KMS-11 (cell line): ENCODE data around the gene GPHA2.

Source experiments
- H2AFZ ChIP-seq: fragments of 200-600 bp; sonication (generic); 2 replicates; pipeline ENCODE4 v1.6.1; 2016; ENCODE audit warnings: antibody characterized with exemption, mixed run types, low read depth
- H3K27ac ChIP-seq: fragments of 200-600 bp; sonication (generic); 2 replicates; pipeline ENCODE4 v1.6.1; 2016; ENCODE audit warnings: mild to moderate bottlenecking, mixed run types
- H3K27me3 ChIP-seq: fragments of 200-600 bp; sonication (generic); 2 replicates; pipeline ENCODE4 v1.6.1; 2017; ENCODE audit warnings: mild to moderate bottlenecking, low read depth, mixed run types, moderate library complexity; ENCODE audit not compliant: insufficient read depth
- H3K36me3 ChIP-seq: fragments of 200-600 bp; sonication (generic); 2 replicates; pipeline ENCODE4 v1.6.1; 2017; ENCODE audit warnings: mild to moderate bottlenecking, mixed run types; ENCODE audit not compliant: insufficient read depth
- H3K4me1 ChIP-seq: fragments of 200-600 bp; sonication (generic); 2 replicates; pipeline ENCODE4 v1.6.1; 2016; ENCODE audit warnings: mild to moderate bottlenecking, low read depth, mixed run types; ENCODE audit not compliant: poor library complexity, severe bottlenecking
- H3K4me2 ChIP-seq: fragments of 200-600 bp; sonication (generic); 2 replicates; pipeline ENCODE4 v1.7.0; 2016; ENCODE audit warnings: mild to moderate bottlenecking, mixed run types
- H3K4me3 ChIP-seq: fragments of 200-600 bp; sonication (generic); IDR thresholded peaks from 2 replicates; pipeline ENCODE4 v1.6.1; 2017; ENCODE audit warnings: low read depth, low read length, mixed read lengths; ENCODE audit not compliant: insufficient read depth
- H3K79me2 ChIP-seq: fragments of 200-600 bp; sonication (generic); 2 replicates; pipeline ENCODE4 v1.6.1; 2016; ENCODE audit warnings: low read depth, mixed run types; ENCODE audit not compliant: insufficient read depth
- H3K9ac ChIP-seq: fragments of 200-600 bp; sonication (generic); 2 replicates; pipeline ENCODE4 v1.6.1; 2016; ENCODE audit warnings: mild to moderate bottlenecking, mixed run types
- H4K20me1 ChIP-seq: fragments of 200-600 bp; sonication (generic); 2 replicates; pipeline ENCODE4 v1.6.1; 2016; ENCODE audit warnings: mild to moderate bottlenecking, mixed run types; ENCODE audit not compliant: insufficient read depth
- CTCF ChIP-seq: fragments of 200-600 bp; sonication (generic); conservative IDR thresholded peaks from 2 replicates; pipeline ENCODE4 v1.6.1; 2017; ENCODE audit warnings: low read depth, mild to moderate bottlenecking, antibody characterized with exemption, low read length, moderate library complexity, mixed read lengths

The GPHA2 gene

GRCh38 chr11:64913171-64913727, 22.4 kb downstream of the GPHA2 start:
- no peaks in the 10 kb centered on the region for H3K27me3 ChIP-seq
- TF ChIP-seq CTCF = no peak
- H3K9ac ChIP-seq = no peak overlapping the region
- peaks cover 13% of the 10 kb centered on the region for H3K4me1 ChIP-seq
- H3K27ac ChIP-seq = no peak overlapping the region
- no peak overlapping the region for H2AFZ ChIP-seq
- no peak overlapping the region for H3K4me3 ChIP-seq
- no peaks in the 10 kb centered on the region for H4K20me1 ChIP-seq
- no peaks in the 10 kb centered on the region for H3K79me2 ChIP-seq
- H3K4me2 ChIP-seq = no peak overlapping the region
- no peaks in the 10 kb centered on the region for H3K36me3 ChIP-seq

DNA sequence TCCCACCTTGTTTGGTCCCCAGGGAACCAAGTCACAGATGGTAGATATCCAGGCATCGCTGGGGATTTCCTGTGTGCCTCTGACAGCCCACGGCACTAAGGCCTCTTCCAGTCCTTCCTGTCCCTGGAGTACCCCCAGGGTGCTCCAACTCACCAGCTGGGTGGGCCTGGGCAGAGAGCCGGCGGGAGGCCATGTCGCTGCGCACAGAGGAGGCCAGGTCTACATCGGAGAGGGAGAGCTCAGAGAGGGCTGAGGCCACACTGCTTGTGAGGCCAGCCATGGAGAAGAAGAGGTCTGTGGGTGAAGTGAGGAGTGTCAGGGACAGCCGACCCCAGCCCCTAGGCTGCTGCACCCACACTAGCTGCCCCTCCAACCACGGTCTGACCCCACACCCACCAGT, 24.0 kb downstream of the GPHA2 start:
- H3K27me3 ChIP-seq = no peaks in the 10 kb centered on the region
- no peak overlapping the region for H3K9ac ChIP-seq
- H3K4me3 ChIP-seq = no peak overlapping the region
- no peak overlapping the region for H3K27ac ChIP-seq
- H3K36me3 ChIP-seq = no peaks in the 10 kb centered on the region
- no peaks in the 10 kb centered on the region for H3K79me2 ChIP-seq
- no peak overlapping the region for H3K4me2 ChIP-seq
- H2AFZ ChIP-seq = no peak overlapping the region
- H4K20me1 ChIP-seq = no peaks in the 10 kb centered on the region
- TF ChIP-seq CTCF = no peak
- H3K4me1 ChIP-seq = peaks cover 6% of the 10 kb centered on the region

DNA sequence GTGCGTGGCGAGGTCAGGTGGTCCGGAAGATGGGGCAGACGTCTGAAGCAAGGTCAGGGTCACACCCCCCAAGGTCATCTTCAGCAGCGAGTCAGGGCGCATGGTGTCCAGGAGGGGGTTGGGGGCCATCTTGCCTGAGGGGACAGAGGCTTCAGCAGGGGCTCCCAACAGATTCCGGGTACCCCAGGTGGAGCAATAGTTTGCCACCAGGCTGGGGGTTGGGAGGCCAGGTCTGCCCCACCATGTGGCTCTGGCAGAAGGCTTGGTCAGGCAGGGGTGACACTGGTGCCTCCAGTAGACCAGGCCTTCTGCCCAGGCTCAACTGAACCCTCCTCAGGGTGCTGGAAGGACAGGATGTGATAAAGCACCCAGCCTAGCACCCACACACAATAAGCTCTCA, 24.6 kb downstream of the GPHA2 start:
- no peaks in the 10 kb centered on the region for H4K20me1 ChIP-seq
- H3K4me1 ChIP-seq = peaks cover 6% of the 10 kb centered on the region
- no peaks in the 10 kb centered on the region for H3K27me3 ChIP-seq
- no peak overlapping the region for H3K4me2 ChIP-seq
- H3K9ac ChIP-seq = no peak overlapping the region
- TF ChIP-seq CTCF = no peak
- no peak overlapping the region for H2AFZ ChIP-seq
- no peaks in the 10 kb centered on the region for H3K36me3 ChIP-seq
- H3K79me2 ChIP-seq = no peaks in the 10 kb centered on the region
- no peak overlapping the region for H3K27ac ChIP-seq
- no peak overlapping the region for H3K4me3 ChIP-seq

DNA sequence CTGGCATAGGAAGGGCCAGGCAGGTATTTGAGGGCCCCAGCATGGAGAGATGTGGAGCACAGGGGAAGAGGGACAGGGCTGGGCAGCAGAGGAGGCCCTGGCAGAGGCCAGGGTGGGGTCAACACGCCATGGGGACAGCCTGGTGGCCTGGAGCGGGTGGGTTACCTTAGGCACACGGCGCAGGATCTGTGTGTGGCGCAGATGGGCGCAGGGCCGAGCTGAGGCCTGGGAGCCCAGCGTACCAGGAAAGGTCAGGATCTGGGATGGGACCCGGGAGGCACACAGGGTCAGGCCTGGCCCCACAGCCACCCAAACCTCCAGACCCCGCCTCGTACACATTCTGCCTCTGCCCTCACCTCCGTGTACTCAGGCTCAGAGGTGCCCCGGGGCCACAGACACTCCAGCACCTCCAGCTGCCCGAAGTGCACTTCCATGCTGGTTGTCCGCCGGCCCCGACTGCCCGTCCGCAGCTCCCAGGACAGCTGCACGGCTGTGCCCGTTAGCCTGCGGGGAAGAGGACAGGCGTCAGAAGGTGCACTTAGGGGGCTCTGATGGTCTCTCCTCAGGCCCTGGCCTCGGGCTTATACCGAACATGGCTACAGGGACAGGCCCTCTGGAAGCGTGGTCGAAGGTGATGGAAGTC, 25.1 kb downstream of the GPHA2 start:
- TF ChIP-seq CTCF = no peak
- peaks cover 3% of the 10 kb centered on the region for H3K4me1 ChIP-seq
- H3K4me3 ChIP-seq = no peak overlapping the region
- no peak overlapping the region for H3K4me2 ChIP-seq
- no peak overlapping the region for H3K9ac ChIP-seq
- no peak overlapping the region for H2AFZ ChIP-seq
- no peak overlapping the region for H3K27ac ChIP-seq
- no peaks in the 10 kb centered on the region for H3K79me2 ChIP-seq
- H4K20me1 ChIP-seq = no peaks in the 10 kb centered on the region
- H3K36me3 ChIP-seq = no peaks in the 10 kb centered on the region
- no peaks in the 10 kb centered on the region for H3K27me3 ChIP-seq
